GM23338 (cell line): Measurements from ENCODE around the gene ECT2. TPM values are rescaled to one million over a fixed set of nuclear protein-coding genes. Genes with fewer than 3 reads are reported as not detected.

Experiments
- ATAC-seq: fragments of 200-7000 bp; cut with Tn5 transposase; 3 replicates; pipeline ENCODE4 v1.9.1; 2020
- DNase-seq: peaks from one replicate; pipeline ENCODE4 v3.0.0-alpha.2; 2015; ENCODE audit warnings: low spot score
- H2AFZ ChIP-seq: fragments of 200-600 bp; sonication (generic); 2 replicates; pipeline ENCODE4 v1.8.0; 2016; ENCODE audit warnings: antibody characterized with exemption, mild to moderate bottlenecking, moderate library complexity
- H3F3A ChIP-seq: fragments of 200-600 bp; sonication (generic); replicated peaks from 2 replicates; pipeline ENCODE4 v1.8.0; 2017; ENCODE audit warnings: antibody characterized with exemption, mixed run types, low read depth
- H3K27ac ChIP-seq: fragments of 200-600 bp; sonication (generic); 2 replicates; pipeline ENCODE4 v1.6.1; 2016; ENCODE audit warnings: low read depth
- H3K27me3 ChIP-seq: fragments of 200-600 bp; sonication (generic); 2 replicates; pipeline ENCODE4 v1.8.0; 2016; ENCODE audit warnings: mild to moderate bottlenecking, mixed run types, moderate library complexity; ENCODE audit not compliant: insufficient read depth
- H3K36me3 ChIP-seq: fragments of 200-600 bp; sonication (generic); 2 replicates; pipeline ENCODE4 v1.8.0; 2016; ENCODE audit warnings: mild to moderate bottlenecking; ENCODE audit not compliant: insufficient read depth
- H3K4me1 ChIP-seq: fragments of 200-600 bp; sonication (generic); 2 replicates; pipeline ENCODE4 v1.8.0; 2016; ENCODE audit warnings: mild to moderate bottlenecking, moderate library complexity; ENCODE audit not compliant: insufficient read depth
- H3K4me2 ChIP-seq: fragments of 200-600 bp; sonication (generic); 2 replicates; pipeline ENCODE4 v1.7.1; 2017; ENCODE audit warnings: mixed run types
- H3K4me3 ChIP-seq: fragments of 200-600 bp; sonication (generic); 2 replicates; pipeline ENCODE4 v1.6.1; 2016; ENCODE audit warnings: mixed run types
- H3K79me2 ChIP-seq: fragments of 200-600 bp; sonication (generic); replicated peaks from 2 replicates; pipeline ENCODE4 v1.8.0; 2017; ENCODE audit warnings: mild to moderate bottlenecking; ENCODE audit not compliant: insufficient read depth
- H3K9me2 ChIP-seq: fragments of 200-600 bp; sonication (generic); 2 replicates; pipeline ENCODE4 v1.8.0; 2017; ENCODE audit not compliant: insufficient read depth
- H4K20me1 ChIP-seq: fragments of 200-600 bp; sonication (generic); replicated peaks from 2 replicates; pipeline ENCODE4 v1.8.0; 2017; ENCODE audit warnings: mild to moderate bottlenecking; ENCODE audit not compliant: insufficient read depth
- H3K27ac Mint-ChIP-seq: 2 replicates; pipeline ENCODE4 v1.8.0; 2020; ENCODE audit warnings: inconsistent platforms, mild to moderate bottlenecking, moderate library complexity, mixed read lengths
- H3K27me3 Mint-ChIP-seq: 3 replicates; pipeline ENCODE4 v1.8.0; 2022; ENCODE audit warnings: low read depth, mild to moderate bottlenecking, moderate library complexity, mixed read lengths, inconsistent platforms; ENCODE audit not compliant: insufficient read depth, poor library complexity
- H3K36me3 Mint-ChIP-seq: 3 replicates; pipeline ENCODE4 v1.8.0; 2021; ENCODE audit warnings: low read depth, mild to moderate bottlenecking, inconsistent platforms, moderate library complexity, mixed read lengths
- H3K4me1 Mint-ChIP-seq: 3 replicates; pipeline ENCODE4 v1.8.0; 2020; ENCODE audit warnings: mild to moderate bottlenecking, inconsistent platforms, mixed read lengths
- H3K4me3 Mint-ChIP-seq: 3 replicates; pipeline ENCODE4 v1.8.0; 2021; ENCODE audit warnings: moderate library complexity, mild to moderate bottlenecking, inconsistent platforms, mixed read lengths
- H3K9me3 Mint-ChIP-seq: 3 replicates; pipeline ENCODE4 v1.8.0; 2020; ENCODE audit warnings: moderate library complexity, mild to moderate bottlenecking, inconsistent platforms, mixed read lengths
- CREB1 ChIP-seq: fragments of 250-450 bp; sonication (Bioruptor Pico); IDR thresholded peaks from 2 replicates; pipeline ENCODE4 v1.5.0; 2020; ENCODE audit warnings: low read depth, mild to moderate bottlenecking, moderate library complexity
- EZH2 ChIP-seq: fragments of 200-600 bp; sonication (generic); IDR thresholded peaks from one replicate; pipeline ENCODE4 v1.8.0; 2017; ENCODE audit warnings: antibody characterized with exemption, mild to moderate bottlenecking, low read depth; ENCODE audit not compliant: unreplicated experiment
- EZH2phosphoT487 ChIP-seq: fragments of 200-600 bp; sonication (generic); IDR thresholded peaks from one replicate; pipeline ENCODE4 v1.8.1; 2018; ENCODE audit warnings: antibody characterized with exemption; ENCODE audit not compliant: unreplicated experiment
- JUNB ChIP-seq: IDR thresholded peaks from one replicate; pipeline ENCODE4 v1.6.1; 2016; ENCODE audit warnings: antibody characterized with exemption; ENCODE audit not compliant: unreplicated experiment
- NANOG ChIP-seq: IDR thresholded peaks from 2 replicates; pipeline ENCODE4 v1.6.1; 2016; ENCODE audit warnings: antibody characterized with exemption, borderline replicate concordance
- POLR2AphosphoS5 ChIP-seq: IDR thresholded peaks from 2 replicates; pipeline ENCODE4 v1.6.1; 2016; ENCODE audit warnings: antibody characterized with exemption, low read depth
- STAT1 ChIP-seq: IDR thresholded peaks from one replicate; pipeline ENCODE4 v1.6.1; 2016; ENCODE audit warnings: antibody characterized with exemption; ENCODE audit not compliant: unreplicated experiment
- ZNF114 ChIP-seq: fragments of 250-450 bp; sonication (Bioruptor Pico); IDR thresholded peaks from 2 replicates; pipeline ENCODE4 v1.5.0; 2020; ENCODE audit warnings: mild to moderate bottlenecking, moderate library complexity
- ZNF331 ChIP-seq: fragments of 250-450 bp; sonication (Bioruptor Pico); IDR thresholded peaks from 2 replicates; pipeline ENCODE4 v1.5.0; 2020; ENCODE audit warnings: low read depth, mild to moderate bottlenecking, moderate library complexity
- polyA plus RNA-seq: library from polyadenylated mRNA; unstranded; fragments of >200 nt; fragmentation: Nextera tagmentation; extraction: Ambion mirVana; gene quantifications from 2 replicates; pipeline ENCODE4 v1.2.1, GENCODE V29; 2016
- total RNA-seq: library from RNA; depleted of rRNA; stranded (reverse); fragments of >200 nt; shearing (Covaris generic); gene quantifications from 2 replicates; pipeline ENCODE4 v1.2.3, GENCODE V29; 2014
- TF ChIP-seq, protein P1 (sequence below): IDR thresholded peaks from one replicate; pipeline ENCODE4 v1.6.1; 2018; ENCODE audit warnings: antibody characterized with exemption; ENCODE audit not compliant: unreplicated experiment
- TF ChIP-seq, protein P2 (sequence below): fragments of 250-450 bp; sonication (Bioruptor Pico); IDR thresholded peaks from 2 replicates; pipeline ENCODE4 v1.5.0; 2020; ENCODE audit warnings: mild to moderate bottlenecking, moderate library complexity
- TF ChIP-seq, protein P3 (sequence below), 2 experiments: fragments of 200-600 bp in 1 of 2; sonication (generic) in 1 of 2; conservative IDR thresholded peaks; 2 replicates each; pipeline versions ENCODE4 v1.5.1 to v1.6.1; 2016 to 2017; ENCODE audit warnings: antibody characterized with exemption in 2 of 2, low read depth in 2 of 2, mild to moderate bottlenecking in 2 of 2, moderate library complexity in 1 of 2
- TF ChIP-seq, protein P4 (sequence below): IDR thresholded peaks from 2 replicates; pipeline ENCODE4 v1.6.1; 2016; ENCODE audit warnings: antibody characterized with exemption

Gene ECT2
- total and polyA plus RNA-seq, 2 experiments from 2014 or later = 102 to 111 TPM

DNA sequence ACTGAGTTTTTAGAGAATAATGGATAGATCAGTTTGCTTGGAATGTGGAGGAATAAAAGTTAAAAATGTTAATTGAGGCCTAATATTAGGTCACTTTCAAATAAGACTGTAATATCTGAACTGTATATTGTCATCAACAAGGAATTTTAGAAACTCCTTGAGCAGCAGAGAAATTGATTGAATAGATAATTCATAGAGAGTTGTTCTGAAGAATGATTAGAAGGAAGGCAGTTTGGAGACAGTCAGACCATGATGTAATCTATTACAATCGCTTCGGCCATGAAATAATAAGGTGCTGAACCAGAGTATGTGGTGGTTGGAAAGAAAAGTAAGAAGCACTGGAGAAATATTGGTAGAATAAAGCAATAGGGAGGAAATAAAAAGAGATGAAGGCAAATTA lies 15.7 kb downstream of the ECT2 start:
- H3K4me1 Mint-ChIP-seq = no peaks in the 10 kb centered on the region
- H3K4me2 ChIP-seq = no peak overlapping the region
- no peak for ATAC-seq
- no peak overlapping the region for H2AFZ ChIP-seq
- H3K4me3 ChIP-seq = no peak overlapping the region
- H4K20me1 ChIP-seq = peaks cover 8% of the 10 kb centered on the region; the same call in 1 of the 2 replicates
- H3K36me3 ChIP-seq = peaks cover 90% of the 10 kb centered on the region
- no peaks in the 10 kb centered on the region for H3K9me2 ChIP-seq
- H3K27me3 Mint-ChIP-seq = no peaks in the 10 kb centered on the region
- no peaks in the 10 kb centered on the region for H3K4me1 ChIP-seq
- no peak for DNase-seq
- TF ChIP-seq, protein P1, sequence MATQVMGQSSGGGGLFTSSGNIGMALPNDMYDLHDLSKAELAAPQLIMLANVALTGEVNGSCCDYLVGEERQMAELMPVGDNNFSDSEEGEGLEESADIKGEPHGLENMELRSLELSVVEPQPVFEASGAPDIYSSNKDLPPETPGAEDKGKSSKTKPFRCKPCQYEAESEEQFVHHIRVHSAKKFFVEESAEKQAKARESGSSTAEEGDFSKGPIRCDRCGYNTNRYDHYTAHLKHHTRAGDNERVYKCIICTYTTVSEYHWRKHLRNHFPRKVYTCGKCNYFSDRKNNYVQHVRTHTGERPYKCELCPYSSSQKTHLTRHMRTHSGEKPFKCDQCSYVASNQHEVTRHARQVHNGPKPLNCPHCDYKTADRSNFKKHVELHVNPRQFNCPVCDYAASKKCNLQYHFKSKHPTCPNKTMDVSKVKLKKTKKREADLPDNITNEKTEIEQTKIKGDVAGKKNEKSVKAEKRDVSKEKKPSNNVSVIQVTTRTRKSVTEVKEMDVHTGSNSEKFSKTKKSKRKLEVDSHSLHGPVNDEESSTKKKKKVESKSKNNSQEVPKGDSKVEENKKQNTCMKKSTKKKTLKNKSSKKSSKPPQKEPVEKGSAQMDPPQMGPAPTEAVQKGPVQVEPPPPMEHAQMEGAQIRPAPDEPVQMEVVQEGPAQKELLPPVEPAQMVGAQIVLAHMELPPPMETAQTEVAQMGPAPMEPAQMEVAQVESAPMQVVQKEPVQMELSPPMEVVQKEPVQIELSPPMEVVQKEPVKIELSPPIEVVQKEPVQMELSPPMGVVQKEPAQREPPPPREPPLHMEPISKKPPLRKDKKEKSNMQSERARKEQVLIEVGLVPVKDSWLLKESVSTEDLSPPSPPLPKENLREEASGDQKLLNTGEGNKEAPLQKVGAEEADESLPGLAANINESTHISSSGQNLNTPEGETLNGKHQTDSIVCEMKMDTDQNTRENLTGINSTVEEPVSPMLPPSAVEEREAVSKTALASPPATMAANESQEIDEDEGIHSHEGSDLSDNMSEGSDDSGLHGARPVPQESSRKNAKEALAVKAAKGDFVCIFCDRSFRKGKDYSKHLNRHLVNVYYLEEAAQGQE = no peak
- no peak for TF ChIP-seq ZNF114 (CRISPR knock-in tag)
- TF ChIP-seq, protein P2, sequence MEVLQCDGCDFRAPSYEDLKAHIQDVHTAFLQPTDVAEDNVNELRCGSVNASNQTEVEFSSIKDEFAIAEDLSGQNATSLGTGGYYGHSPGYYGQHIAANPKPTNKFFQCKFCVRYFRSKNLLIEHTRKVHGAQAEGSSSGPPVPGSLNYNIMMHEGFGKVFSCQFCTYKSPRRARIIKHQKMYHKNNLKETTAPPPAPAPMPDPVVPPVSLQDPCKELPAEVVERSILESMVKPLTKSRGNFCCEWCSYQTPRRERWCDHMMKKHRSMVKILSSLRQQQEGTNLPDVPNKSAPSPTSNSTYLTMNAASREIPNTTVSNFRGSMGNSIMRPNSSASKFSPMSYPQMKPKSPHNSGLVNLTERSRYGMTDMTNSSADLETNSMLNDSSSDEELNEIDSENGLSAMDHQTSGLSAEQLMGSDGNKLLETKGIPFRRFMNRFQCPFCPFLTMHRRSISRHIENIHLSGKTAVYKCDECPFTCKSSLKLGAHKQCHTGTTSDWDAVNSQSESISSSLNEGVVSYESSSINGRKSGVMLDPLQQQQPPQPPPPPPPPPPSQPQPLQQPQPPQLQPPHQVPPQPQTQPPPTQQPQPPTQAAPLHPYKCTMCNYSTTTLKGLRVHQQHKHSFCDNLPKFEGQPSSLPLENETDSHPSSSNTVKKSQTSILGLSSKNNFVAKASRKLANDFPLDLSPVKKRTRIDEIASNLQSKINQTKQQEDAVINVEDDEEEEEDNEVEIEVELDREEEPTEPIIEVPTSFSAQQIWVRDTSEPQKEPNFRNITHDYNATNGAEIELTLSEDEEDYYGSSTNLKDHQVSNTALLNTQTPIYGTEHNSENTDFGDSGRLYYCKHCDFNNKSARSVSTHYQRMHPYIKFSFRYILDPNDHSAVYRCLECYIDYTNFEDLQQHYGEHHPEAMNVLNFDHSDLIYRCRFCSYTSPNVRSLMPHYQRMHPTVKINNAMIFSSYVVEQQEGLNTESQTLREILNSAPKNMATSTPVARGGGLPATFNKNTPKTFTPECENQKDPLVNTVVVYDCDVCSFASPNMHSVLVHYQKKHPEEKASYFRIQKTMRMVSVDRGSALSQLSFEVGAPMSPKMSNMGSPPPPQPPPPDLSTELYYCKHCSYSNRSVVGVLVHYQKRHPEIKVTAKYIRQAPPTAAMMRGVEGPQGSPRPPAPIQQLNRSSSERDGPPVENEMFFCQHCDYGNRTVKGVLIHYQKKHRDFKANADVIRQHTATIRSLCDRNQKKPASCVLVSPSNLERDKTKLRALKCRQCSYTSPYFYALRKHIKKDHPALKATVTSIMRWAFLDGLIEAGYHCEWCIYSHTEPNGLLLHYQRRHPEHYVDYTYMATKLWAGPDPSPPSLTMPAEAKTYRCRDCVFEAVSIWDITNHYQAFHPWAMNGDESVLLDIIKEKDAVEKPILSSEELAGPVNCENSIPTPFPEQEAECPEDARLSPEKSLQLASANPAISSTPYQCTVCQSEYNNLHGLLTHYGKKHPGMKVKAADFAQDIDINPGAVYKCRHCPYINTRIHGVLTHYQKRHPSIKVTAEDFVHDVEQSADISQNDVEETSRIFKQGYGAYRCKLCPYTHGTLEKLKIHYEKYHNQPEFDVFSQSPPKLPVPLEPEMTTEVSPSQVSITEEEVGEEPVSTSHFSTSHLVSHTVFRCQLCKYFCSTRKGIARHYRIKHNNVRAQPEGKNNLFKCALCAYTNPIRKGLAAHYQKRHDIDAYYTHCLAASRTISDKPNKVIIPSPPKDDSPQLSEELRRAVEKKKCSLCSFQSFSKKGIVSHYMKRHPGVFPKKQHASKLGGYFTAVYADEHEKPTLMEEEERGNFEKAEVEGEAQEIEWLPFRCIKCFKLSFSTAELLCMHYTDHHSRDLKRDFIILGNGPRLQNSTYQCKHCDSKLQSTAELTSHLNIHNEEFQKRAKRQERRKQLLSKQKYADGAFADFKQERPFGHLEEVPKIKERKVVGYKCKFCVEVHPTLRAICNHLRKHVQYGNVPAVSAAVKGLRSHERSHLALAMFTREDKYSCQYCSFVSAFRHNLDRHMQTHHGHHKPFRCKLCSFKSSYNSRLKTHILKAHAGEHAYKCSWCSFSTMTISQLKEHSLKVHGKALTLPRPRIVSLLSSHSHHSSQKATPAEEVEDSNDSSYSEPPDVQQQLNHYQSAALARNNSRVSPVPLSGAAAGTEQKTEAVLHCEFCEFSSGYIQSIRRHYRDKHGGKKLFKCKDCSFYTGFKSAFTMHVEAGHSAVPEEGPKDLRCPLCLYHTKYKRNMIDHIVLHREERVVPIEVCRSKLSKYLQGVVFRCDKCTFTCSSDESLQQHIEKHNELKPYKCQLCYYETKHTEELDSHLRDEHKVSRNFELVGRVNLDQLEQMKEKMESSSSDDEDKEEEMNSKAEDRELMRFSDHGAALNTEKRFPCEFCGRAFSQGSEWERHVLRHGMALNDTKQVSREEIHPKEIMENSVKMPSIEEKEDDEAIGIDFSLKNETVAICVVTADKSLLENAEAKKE (CRISPR knock-in tag) = no peak
- TF ChIP-seq ZNF331 (CRISPR knock-in tag) = no peak
- no peak for TF ChIP-seq POLR2AphosphoS5
- TF ChIP-seq, protein P3, sequence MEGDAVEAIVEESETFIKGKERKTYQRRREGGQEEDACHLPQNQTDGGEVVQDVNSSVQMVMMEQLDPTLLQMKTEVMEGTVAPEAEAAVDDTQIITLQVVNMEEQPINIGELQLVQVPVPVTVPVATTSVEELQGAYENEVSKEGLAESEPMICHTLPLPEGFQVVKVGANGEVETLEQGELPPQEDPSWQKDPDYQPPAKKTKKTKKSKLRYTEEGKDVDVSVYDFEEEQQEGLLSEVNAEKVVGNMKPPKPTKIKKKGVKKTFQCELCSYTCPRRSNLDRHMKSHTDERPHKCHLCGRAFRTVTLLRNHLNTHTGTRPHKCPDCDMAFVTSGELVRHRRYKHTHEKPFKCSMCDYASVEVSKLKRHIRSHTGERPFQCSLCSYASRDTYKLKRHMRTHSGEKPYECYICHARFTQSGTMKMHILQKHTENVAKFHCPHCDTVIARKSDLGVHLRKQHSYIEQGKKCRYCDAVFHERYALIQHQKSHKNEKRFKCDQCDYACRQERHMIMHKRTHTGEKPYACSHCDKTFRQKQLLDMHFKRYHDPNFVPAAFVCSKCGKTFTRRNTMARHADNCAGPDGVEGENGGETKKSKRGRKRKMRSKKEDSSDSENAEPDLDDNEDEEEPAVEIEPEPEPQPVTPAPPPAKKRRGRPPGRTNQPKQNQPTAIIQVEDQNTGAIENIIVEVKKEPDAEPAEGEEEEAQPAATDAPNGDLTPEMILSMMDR (conservative IDR thresholded peaks at IDR 0.05; ENCODE audit: low read depth in 2 of 2) = no peak
- no peak for TF ChIP-seq CREB1
- TF ChIP-seq, protein P4, sequence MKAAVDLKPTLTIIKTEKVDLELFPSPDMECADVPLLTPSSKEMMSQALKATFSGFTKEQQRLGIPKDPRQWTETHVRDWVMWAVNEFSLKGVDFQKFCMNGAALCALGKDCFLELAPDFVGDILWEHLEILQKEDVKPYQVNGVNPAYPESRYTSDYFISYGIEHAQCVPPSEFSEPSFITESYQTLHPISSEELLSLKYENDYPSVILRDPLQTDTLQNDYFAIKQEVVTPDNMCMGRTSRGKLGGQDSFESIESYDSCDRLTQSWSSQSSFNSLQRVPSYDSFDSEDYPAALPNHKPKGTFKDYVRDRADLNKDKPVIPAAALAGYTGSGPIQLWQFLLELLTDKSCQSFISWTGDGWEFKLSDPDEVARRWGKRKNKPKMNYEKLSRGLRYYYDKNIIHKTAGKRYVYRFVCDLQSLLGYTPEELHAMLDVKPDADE = no peak
- TF ChIP-seq NANOG = no peak
- no peak for TF ChIP-seq JUNB
- no peak for TF ChIP-seq EZH2
- TF ChIP-seq EZH2phosphoT487 = no peak
- no peak for TF ChIP-seq STAT1
- no peaks in the 10 kb centered on the region for H3K79me2 ChIP-seq
- no peak overlapping the region for H3K27ac ChIP-seq
- H3K4me3 Mint-ChIP-seq = no peak overlapping the region
- peaks cover 94% of the 10 kb centered on the region for H3K36me3 Mint-ChIP-seq
- no peak overlapping the region for H3K27ac Mint-ChIP-seq
- no peaks in the 10 kb centered on the region for H3F3A ChIP-seq
- no peaks in the 10 kb centered on the region for H3K27me3 ChIP-seq
- no peaks in the 10 kb centered on the region for H3K9me3 Mint-ChIP-seq
